Spinal cord (tissue), 10 donors: ENCODE data around the gene SCRT2. TPM values are rescaled to one million over a fixed set of nuclear protein-coding genes. Genes with fewer than 3 reads are reported as not detected.
"Not testable (repeated sequence)": the region's sequence is repeated elsewhere in the genome, so short reads cannot be mapped to it uniquely, and the experiment has no call there.

Experiments used
- DNase-seq, 6 donors: peaks; one replicate each; pipeline versions ENCODE4 v3.0.0 to v3.0.0-alpha.2; 2013 to 2015; ENCODE audit warnings: low spot score in 6 of 6, low read depth in 4 of 6
- H3K27ac ChIP-seq: one replicate; pipeline ENCODE4 v1.5.1; 2013; ENCODE audit warnings: low read depth, low read length, control low read depth
- H3K27me3 ChIP-seq: one replicate; pipeline ENCODE4 v1.6.1; 2013; ENCODE audit warnings: low read length; ENCODE audit not compliant: control insufficient read depth, insufficient read depth
- H3K36me3 ChIP-seq: one replicate; pipeline ENCODE4 v1.6.1; 2013; ENCODE audit warnings: low read length; ENCODE audit not compliant: control insufficient read depth, insufficient read depth
- H3K4me1 ChIP-seq: one replicate; pipeline ENCODE4 v1.6.1; 2013; ENCODE audit warnings: low read length; ENCODE audit not compliant: control insufficient read depth, insufficient read depth
- H3K4me3 ChIP-seq: one replicate; pipeline ENCODE4 v1.5.1; 2013; ENCODE audit warnings: low read depth, low read length, control low read depth
- H3K9me3 ChIP-seq: one replicate; pipeline ENCODE4 v1.6.1; 2013; ENCODE audit warnings: low read length; ENCODE audit not compliant: control insufficient read depth, insufficient read depth
- WGBS: methylation state at CpG from one replicate; pipeline ENCODE4 v1.1.5; 2013; ENCODE audit warnings: missing lambda C conversion rate; ENCODE audit not compliant: insufficient coverage; 5-methylcytosine and 5-hydroxymethylcytosine counted together
- long read RNA-seq, 4 donors: transcript quantifications; one replicate each; lab custom pipeline, GENCODE V29; 2026
- polyA plus RNA-seq, 2 donors: library from polyadenylated mRNA; unstranded; fragments of 120-200 nt; gene quantifications; one replicate each; pipeline ENCODE4 v1.2.1, GENCODE V29; 2013; ENCODE audit not compliant: insufficient read length in 2 of 2
- total RNA-seq, 2 donors: library from RNA; depleted of rRNA in 1 of 2; stranded (reverse); fragments of 120-200 nt in 1 of 2; fragments of >200 nt in 1 of 2; gene quantifications; one replicate each; pipeline versions ENCODE4 v1.2.3 to v1.2.4, GENCODE V29; 2013 to 2014
- donor health status: healthy.

The SCRT2 gene
- under 1 TPM; 0.40 to 0.66 TPM for total RNA-seq
- polyA plus RNA-seq: 1 to 10 TPM; 8.2 to 9.8 TPM
- long read RNA-seq, donor 1, partial matches to known transcripts: 0 of 2 reads
- long read RNA-seq, donor 1, other reads (novel, unspliced or antisense): 0 of 2 reads
- long read RNA-seq, donor 2, partial matches to known transcripts: 0 of 2 reads
- long read RNA-seq, donor 2, other reads (novel, unspliced or antisense): 0 of 2 reads
- long read RNA-seq, donor 3, partial matches to known transcripts: 7 of 7 reads
- long read RNA-seq, donor 3, other reads (novel, unspliced or antisense): 0 of 7 reads
- long read RNA-seq, donor 4: 0 reads

DNA sequence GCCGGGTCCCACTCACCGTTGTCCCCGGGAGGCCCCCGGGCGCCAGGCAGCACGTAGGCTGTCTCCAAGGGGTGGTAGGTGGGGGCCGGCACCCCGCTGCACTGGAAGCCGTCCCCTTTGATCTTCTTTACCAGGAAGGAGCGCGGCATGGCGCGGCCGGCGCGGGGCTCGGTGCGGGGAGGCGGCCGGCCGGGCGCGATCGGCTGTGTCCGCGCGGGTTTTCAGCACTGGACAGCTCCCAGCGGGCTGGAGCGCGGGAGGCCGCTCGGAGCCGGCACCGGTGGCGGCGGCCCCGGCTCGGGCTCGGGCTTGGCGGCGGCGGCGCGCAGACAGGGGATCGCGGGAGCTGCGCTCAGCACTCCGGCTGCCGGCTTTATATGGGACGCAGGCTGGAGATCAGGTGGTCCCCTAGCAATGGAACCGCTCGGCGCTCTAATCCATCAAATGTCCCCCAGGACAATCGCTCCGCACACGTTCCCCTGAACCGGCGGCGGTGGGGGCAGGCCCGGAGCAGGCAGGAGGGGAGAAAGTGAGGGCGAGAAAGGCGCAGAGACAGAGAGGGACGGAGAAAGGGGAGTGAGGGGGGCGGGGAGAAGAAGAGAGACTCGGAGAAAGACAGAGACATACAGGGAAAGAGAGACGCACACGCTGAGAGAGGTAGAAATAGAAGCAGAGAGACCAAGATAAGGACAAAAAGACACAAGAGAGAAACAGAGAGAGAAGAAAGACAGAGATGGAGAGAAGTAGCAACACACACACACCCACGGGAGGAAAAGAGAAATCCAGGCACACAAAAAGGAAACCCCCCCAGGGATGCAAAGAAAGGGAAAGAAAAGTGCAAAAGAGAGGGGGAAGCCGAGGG lies at the start of gene SCRT2:
Gene SCRT2, minus strand, starts transcription at position 350 of the 862 bp plus-strand sequence. Its CDS starts 201 bp downstream, at position 149.
- no peak within 1 kb of the TSS for H3K27ac ChIP-seq

DNA sequence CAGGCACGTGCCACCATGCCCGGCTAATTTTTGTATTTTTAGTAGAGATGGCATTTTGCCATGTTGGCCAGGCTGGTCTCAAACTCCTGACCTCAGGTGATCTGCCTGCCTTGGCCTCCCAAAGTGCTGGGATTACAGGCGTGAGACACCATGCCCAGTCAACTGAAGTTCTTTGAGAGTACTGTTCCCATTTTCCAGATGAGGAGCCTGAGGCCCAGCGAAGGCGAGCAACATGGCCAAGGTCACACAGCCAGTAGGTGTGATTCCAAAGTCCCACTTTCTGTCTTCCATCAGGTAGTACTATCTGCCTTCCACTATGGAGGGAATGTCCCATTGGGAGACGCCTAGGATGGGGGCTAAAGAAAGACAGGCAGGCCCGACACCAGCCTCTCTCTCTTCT lies 49.2 kb upstream of the SCRT2 start:
- not testable (repeated sequence) for H3K4me3 ChIP-seq, H3K27ac ChIP-seq, H3K36me3 ChIP-seq, H3K27me3 ChIP-seq, H3K9me3 ChIP-seq, DNase-seq
- 93% methylated on average over 4 of the region's 7 CpGs for WGBS
- peaks cover 12% of the 10 kb centered on the region for H3K4me1 ChIP-seq

More for the DNA sequence above, at the start of gene SCRT2:
- peak within 1 kb of the TSS; percentile 38 for H3K4me3 ChIP-seq
- DNase-seq: peak in 2 of 6 donors; percentile 90 to 95
- peaks cover 3% of the 10 kb centered on the region for H3K36me3 ChIP-seq
- H3K4me1 ChIP-seq: peaks cover 54% of the 10 kb centered on the region
- no peaks in the 10 kb centered on the region for H3K9me3 ChIP-seq
- WGBS: under 1% methylated on average over 56 of the region's 69 CpGs
- H3K27me3 ChIP-seq: peaks cover 17% of the 10 kb centered on the region

DNA sequence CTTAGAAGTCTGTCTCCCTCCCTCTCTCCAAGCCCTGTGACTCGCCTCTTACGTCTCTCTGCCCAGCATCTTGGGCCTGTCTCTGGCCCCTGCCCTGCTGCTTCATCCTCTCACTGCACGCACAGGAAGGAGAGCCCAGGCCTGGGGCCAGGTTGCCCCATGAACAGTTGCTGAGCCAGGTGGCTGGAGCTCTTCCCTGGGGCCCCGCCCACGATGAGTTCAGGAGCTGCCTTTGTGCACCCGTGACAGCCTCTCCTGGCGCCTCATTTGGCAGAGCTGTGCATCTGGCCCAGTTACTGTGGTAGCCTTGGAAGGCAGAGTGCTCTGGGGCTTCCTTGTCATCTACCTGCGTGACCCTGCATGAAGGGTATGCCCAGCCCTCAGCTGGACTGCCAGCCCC lies 48.2 kb upstream of the SCRT2 start:
- DNase-seq: peak in 1 of 6 donors; percentile 50
- H3K27ac ChIP-seq: no peak overlapping the region
- peaks cover 13% of the 10 kb centered on the region for H3K4me1 ChIP-seq
- no peak overlapping the region for H3K4me3 ChIP-seq
- no peaks in the 10 kb centered on the region for H3K9me3 ChIP-seq
- H3K27me3 ChIP-seq: peaks cover 8% of the 10 kb centered on the region
- WGBS: 64% methylated on average over 8 of the region's 8 CpGs
- H3K36me3 ChIP-seq: no peaks in the 10 kb centered on the region

DNA sequence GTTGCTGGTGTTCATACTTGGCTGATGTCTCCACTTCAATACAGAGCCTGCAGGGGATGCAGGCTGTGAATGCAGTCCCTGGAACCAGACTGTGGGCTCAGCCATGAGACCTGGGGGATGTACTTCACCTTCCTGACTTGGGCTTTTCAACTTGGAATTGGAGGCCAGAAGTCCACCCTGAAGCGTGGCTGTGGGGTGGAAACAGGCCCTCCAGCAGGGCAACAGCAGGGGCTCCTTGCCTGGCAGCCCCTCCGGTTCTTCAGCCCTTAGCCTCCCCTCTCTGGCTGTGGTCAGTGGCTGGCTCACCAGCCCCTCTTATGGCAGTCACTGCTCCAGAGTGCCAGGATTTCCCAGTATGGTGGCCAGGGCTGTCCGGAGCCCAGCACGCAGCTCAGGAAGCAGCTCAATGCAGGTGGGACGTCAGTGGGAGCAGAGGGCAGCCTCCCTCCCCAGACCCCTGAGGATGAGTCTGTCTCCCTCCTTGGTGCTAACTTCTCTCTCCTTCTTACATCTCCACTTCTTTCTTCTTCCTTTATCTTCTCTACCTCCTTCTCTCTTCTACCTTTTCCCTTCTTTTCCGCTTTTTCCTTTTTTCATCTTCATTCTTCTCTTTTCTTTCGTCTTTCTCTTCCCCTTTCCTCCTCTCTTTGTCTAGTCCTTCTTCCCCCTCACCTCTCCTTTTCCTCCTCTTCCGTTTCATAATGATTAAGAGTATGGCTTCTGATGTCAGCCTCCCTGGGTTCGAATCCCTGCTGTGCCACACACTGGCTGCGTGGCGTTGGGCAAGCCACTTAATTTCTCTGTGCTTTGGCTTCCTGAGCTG lies 47.4 kb upstream of the SCRT2 start:
- H3K4me1 ChIP-seq: peaks cover 6% of the 10 kb centered on the region
- 83% methylated on average over 9 of the region's 11 CpGs for WGBS
- H3K27me3 ChIP-seq: peaks cover 4% of the 10 kb centered on the region
- H3K36me3 ChIP-seq: no peaks in the 10 kb centered on the region
- no peaks in the 10 kb centered on the region for H3K9me3 ChIP-seq
- DNase-seq: no peak
- no peak overlapping the region for H3K27ac ChIP-seq
- H3K4me3 ChIP-seq: no peak overlapping the region

DNA sequence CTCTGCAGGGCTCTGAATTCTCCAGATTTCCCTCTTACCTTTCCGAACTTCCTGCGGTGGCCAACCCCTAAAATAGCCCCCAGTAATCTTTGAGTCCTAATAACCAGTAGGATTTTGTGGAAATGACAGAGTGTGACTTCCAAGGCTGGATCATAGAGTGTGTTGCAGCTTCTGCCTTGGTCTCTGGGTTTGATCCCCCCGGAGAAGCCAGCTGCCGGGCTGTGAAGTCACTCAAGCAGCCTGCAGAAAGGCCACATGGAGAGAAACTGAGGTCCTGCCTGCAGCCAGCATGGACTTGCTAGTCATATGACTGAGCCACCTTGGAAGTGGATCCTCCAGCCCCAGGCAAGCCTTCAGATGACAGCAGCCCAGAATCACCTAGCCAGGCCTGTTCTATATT lies 46.3 kb upstream of the SCRT2 start:
- 100% methylated on average over 2 of the region's 4 CpGs for WGBS
- H3K27me3 ChIP-seq: peaks cover 3% of the 10 kb centered on the region
- peaks cover 6% of the 10 kb centered on the region for H3K4me1 ChIP-seq
- no peak for DNase-seq
- H3K4me3 ChIP-seq: no peak overlapping the region
- H3K36me3 ChIP-seq: no peaks in the 10 kb centered on the region
- no peaks in the 10 kb centered on the region for H3K9me3 ChIP-seq
- no peak overlapping the region for H3K27ac ChIP-seq

DNA sequence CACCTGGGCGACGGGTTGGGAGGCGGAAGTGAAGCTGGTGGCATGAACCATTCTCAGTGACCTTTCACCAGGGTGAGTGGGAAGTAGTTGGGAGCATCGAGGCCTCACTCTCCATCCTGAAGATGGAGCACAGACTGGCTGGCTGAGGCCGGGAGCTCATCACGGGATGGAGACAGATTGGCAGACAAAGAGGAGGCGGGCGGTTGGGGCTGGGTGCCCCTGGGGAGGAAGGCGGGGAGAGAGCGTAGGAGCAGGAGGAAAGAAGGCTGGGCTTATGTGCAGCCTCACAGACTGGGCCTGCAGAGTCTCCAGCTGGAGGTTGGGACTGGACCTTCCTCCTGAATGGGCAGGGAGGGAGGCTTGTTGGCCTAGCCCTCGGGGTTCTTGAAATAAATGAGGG lies 44.2 kb upstream of the SCRT2 start:
- Histone ChIP-seq H3K9me3 (no peaks in the 10 kb centered on the region), H3K36me3 (no peaks in the 10 kb centered on the region), H3K4me1 (peaks cover 6% of the 10 kb centered on the region), H3K27me3 (no peaks in the 10 kb centered on the region), H3K4me3 (no peak overlapping the region), H3K27ac (no peak overlapping the region)
- DNase-seq: peak in 2 of 6 donors; percentile 69 to 88
- 54% methylated on average over 10 of the region's 11 CpGs for WGBS

DNA sequence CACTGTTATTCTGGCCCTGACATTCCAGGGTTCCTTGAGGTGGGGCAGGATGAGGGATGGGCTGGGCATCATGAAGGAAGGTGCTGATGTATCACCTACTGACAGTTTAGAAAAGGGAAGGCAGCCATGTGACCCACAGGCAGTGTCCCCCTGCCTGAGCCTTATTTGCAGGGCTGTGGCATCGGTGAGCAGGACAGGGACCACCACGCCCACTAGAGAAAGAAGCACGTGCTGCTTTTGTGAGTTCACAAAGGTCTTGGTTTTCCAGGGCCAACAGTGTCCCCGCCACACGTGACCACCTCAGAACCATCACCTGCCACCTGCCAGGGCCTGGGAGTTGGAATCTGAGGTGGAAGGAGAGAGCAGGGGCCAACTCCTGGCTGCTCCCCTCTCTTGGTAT lies 43.5 kb upstream of the SCRT2 start:
- no peaks in the 10 kb centered on the region for H3K36me3 ChIP-seq
- no peaks in the 10 kb centered on the region for H3K27me3 ChIP-seq
- 69% methylated on average over 3 of the region's 5 CpGs for WGBS
- no peak overlapping the region for H3K4me3 ChIP-seq
- H3K27ac ChIP-seq: no peak overlapping the region
- H3K4me1 ChIP-seq: peaks cover 6% of the 10 kb centered on the region
- no peaks in the 10 kb centered on the region for H3K9me3 ChIP-seq
- no peak for DNase-seq

DNA sequence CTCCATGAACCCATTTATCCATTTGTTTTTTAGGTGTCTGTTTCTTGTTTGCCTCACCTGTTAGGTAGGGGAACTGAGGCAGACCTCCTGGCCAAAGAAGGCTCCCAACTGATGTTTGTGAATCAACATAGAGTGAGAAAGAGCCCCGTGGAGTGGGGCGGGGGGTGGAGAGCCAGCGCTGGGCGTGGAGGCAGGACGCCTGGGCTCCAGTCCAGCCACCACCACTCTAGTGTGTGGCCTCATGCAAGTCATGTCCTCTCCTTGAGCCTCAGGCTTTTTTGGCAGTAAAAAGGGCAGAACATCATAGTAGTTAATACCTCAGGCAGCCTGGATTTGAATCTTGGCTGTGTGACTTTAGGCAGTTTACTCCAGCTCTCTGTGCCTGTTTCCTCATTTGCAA lies 42.2 kb upstream of the SCRT2 start:
- H3K9me3 ChIP-seq: no peaks in the 10 kb centered on the region
- H3K4me3 ChIP-seq: no peak overlapping the region
- no peak overlapping the region for H3K27ac ChIP-seq
- no peak for DNase-seq
- whole genome bisulfite sequencing: 61% methylated on average over 5 of the region's 5 CpGs
- H3K36me3 ChIP-seq: no peaks in the 10 kb centered on the region
- H3K4me1 ChIP-seq: peaks cover 6% of the 10 kb centered on the region
- no peaks in the 10 kb centered on the region for H3K27me3 ChIP-seq

DNA sequence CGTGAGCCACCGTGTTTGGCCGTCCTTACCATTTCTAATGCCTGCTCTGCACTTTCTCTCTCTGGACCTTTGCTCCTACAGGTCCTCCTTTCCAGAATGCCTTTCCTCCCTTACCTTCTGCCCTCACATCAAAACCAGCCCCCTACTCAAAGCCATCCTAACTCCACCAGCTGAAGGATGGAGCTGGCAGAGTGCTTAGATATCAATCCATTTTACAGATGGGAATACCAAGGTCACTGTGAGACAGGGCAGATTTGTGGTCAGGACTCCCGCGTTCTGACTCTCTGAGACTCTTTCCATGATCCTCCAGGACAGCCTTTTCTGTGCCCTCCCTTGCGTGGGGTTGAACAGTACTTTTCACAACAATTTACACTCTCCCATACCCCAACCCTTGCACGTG lies 41.7 kb upstream of the SCRT2 start:
- 90% methylated on average over 7 of the region's 7 CpGs for WGBS
- Histone ChIP-seq H3K27ac (no peak overlapping the region), H3K9me3 (no peaks in the 10 kb centered on the region), H3K4me3 (no peak overlapping the region), H3K36me3 (no peaks in the 10 kb centered on the region), H3K27me3 (no peaks in the 10 kb centered on the region), H3K4me1 (peaks cover 6% of the 10 kb centered on the region)
- DNase-seq: no peak
